ENCODE measurements around the gene SNX3. TPM values are rescaled to one million over a fixed set of nuclear protein-coding genes. Genes with fewer than 3 reads are reported as not detected.

The SNX3 gene
- total RNA-seq, 6 experiments from 2014 or later, result 148 to 195 (median 189) TPM

DNA sequence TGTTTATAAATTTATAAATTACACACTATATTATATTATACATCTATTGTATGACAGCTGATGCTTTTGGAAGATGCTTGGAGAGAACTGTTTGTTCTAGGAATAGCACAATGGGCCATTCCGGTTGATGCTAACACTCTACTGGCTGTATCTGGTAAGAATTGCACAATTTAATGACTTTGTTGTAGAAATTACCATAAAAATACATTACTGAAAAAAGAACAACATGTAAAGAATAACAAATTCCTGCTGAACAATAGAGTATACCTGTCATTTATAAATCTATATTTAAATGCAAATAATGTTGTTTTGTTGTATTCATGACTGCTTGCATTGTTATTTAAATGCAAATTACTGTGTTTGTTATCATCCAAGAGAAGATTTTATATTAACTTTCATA lies 80.6 kb downstream of the SNX3 start:
- Mint-ChIP-seq H3K4me3 (no peak overlapping the region), H3K4me1 (ENCODE audit: low read depth) (no peaks in the 10 kb centered on the region), H3K36me3 (ENCODE audit: low read depth) (no peaks in the 10 kb centered on the region), H3K27me3 (ENCODE audit: insufficient read depth) (peaks cover 47% of the 10 kb centered on the region), H3K27ac (no peak overlapping the region), H3K9me3 (peaks cover under 1% of the 10 kb centered on the region; the same call in 1 of the 2 replicates)
- TF ChIP-seq, protein P1, sequence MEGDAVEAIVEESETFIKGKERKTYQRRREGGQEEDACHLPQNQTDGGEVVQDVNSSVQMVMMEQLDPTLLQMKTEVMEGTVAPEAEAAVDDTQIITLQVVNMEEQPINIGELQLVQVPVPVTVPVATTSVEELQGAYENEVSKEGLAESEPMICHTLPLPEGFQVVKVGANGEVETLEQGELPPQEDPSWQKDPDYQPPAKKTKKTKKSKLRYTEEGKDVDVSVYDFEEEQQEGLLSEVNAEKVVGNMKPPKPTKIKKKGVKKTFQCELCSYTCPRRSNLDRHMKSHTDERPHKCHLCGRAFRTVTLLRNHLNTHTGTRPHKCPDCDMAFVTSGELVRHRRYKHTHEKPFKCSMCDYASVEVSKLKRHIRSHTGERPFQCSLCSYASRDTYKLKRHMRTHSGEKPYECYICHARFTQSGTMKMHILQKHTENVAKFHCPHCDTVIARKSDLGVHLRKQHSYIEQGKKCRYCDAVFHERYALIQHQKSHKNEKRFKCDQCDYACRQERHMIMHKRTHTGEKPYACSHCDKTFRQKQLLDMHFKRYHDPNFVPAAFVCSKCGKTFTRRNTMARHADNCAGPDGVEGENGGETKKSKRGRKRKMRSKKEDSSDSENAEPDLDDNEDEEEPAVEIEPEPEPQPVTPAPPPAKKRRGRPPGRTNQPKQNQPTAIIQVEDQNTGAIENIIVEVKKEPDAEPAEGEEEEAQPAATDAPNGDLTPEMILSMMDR (IDR thresholded peaks at IDR 0.05), result no peak
- no peak for DNase-seq

- H3K9me3 Mint-ChIP-seq, result peaks cover 5% of the 10 kb centered on the region; the same call in 1 of the 2 replicates
- H3K27ac Mint-ChIP-seq, result no peak overlapping the region
- H3K36me3 Mint-ChIP-seq (ENCODE audit: low read depth), result no peaks in the 10 kb centered on the region
- no peaks in the 10 kb centered on the region for H3K4me1 Mint-ChIP-seq (ENCODE audit: low read depth)
- H3K4me3 Mint-ChIP-seq, result no peak overlapping the region
- no peak for DNase-seq
- H3K27me3 Mint-ChIP-seq (ENCODE audit: insufficient read depth), result peaks cover 52% of the 10 kb centered on the region
- TF ChIP-seq, protein P1 (IDR thresholded peaks at IDR 0.05), result no peak
Measured at GRCh38 chr6:108179741-108180140, 81.1 kb downstream of the SNX3 start.

DNA sequence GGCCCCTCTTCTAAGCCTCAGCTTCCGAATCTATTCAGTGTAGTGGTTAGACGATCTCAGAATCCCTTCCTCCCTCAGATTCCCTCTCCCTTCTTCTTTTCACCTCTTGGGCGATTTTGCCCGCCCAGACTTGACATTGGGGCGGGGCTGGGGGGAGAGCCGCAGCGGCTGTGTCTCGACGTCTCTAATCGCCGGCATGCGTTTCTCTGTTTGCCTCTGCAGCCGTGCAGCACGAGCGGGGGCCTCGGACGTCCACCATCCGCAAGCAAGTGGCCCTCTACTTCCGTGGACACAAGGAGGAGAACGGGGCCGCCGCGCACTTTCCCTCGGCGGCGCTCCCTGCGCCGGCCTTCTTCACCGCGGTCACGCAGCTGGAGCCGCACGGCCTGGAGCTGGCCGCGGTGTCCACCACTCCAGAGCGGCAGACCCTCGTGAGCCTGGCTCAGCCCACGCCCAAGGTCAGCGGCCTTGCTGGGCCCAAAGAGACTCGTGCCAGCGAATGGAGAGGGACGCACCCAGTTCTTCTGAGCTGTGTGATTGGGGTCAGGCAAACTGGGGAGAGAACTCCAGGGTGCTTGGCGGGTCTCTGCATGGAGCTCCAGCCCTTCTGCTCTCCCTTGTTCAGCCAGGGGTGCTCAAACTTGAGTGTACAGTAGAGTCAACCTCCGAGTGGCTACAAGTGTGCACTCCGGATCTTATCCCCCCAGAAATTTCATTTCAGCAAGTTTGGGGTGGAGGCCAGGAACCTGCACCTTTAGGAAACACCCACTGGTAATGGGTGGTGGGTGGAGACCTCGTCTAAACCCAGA lies 84.4 kb downstream of the SNX3 start:
- peaks cover 5% of the 10 kb centered on the region; the same call in 1 of the 2 replicates for H3K9me3 Mint-ChIP-seq
- H3K27ac Mint-ChIP-seq, result no peak overlapping the region
- H3K36me3 Mint-ChIP-seq (ENCODE audit: low read depth), result no peaks in the 10 kb centered on the region
- DNase-seq, result no peak
- peaks cover 69% of the 10 kb centered on the region for H3K27me3 Mint-ChIP-seq (ENCODE audit: insufficient read depth)
- no peak overlapping the region for H3K4me3 Mint-ChIP-seq
- TF ChIP-seq, protein P1 (IDR thresholded peaks at IDR 0.05), result no peak
- H3K4me1 Mint-ChIP-seq (ENCODE audit: low read depth), result no peaks in the 10 kb centered on the region

DNA sequence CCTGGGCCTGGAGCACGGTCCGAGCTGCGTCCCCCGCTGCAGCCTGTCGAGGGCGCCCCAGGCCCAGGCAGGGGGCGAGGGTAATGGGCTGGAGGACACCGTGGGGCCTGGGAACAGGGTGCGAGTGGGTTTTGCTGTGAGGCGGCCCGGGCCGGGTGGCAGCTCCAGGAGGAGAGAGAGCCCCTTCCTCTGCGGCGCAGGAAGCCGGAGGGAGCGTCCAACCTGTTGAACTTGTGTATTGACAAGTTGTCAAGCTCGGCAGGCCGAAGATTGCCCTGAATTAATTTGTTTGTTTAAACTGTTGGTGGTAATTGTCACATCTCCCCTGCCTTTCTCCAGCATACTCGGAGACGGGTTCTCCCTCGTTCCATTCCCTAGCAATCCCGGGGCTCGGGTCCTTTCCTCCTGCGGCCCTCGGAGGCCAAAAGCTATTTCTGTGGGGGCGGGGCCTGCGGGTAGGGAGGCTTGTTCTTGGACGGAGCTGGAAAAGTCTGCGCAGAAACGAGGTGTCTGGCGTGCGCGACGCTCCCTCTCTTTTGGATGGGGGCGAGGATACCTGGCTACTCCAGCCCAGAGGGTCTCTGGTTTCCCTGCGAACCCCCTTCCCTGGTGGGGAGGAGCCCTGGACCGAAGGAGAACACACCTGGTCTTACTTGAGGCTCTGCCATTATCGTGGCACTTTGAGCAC lies 85.1 kb downstream of the SNX3 start:
- H3K36me3 Mint-ChIP-seq (ENCODE audit: low read depth), result no peaks in the 10 kb centered on the region
- H3K27me3 Mint-ChIP-seq (ENCODE audit: insufficient read depth), result peaks cover 76% of the 10 kb centered on the region
- H3K27ac Mint-ChIP-seq, result no peak overlapping the region
- no peak for DNase-seq
- TF ChIP-seq, protein P1 (IDR thresholded peaks at IDR 0.05), result no peak
- H3K9me3 Mint-ChIP-seq, result peaks cover 5% of the 10 kb centered on the region; the same call in 1 of the 2 replicates
- H3K4me1 Mint-ChIP-seq (ENCODE audit: low read depth), result no peaks in the 10 kb centered on the region
- no peak overlapping the region for H3K4me3 Mint-ChIP-seq

- no peak overlapping the region for H3K27ac Mint-ChIP-seq
- TF ChIP-seq, protein P1 (IDR thresholded peaks at IDR 0.05), result no peak
Measured at GRCh38 chr6:108175176-108175591, 85.7 kb downstream of the SNX3 start.

More at GRCh38 chr6:108175176-108175591, 85.7 kb downstream of the SNX3 start:
- Mint-ChIP-seq H3K4me3 (no peak overlapping the region), H3K9me3 (peaks cover 5% of the 10 kb centered on the region; the same call in 1 of the 2 replicates), H3K4me1 (ENCODE audit: low read depth) (no peaks in the 10 kb centered on the region), H3K36me3 (ENCODE audit: low read depth) (no peaks in the 10 kb centered on the region), H3K27me3 (ENCODE audit: insufficient read depth) (peaks cover 82% of the 10 kb centered on the region)
- DNase-seq, result no peak
